K562 (cell line): ENCODE measurements around the gene STK4. TPM values are rescaled to one million over a fixed set of nuclear protein-coding genes. Genes with fewer than 3 reads are reported as not detected.

Source experiments
- ATAC-seq: fragments of 200-7000 bp; cut with Tn5 transposase; 3 replicates; pipeline ENCODE4 v1.9.1; 2020; ENCODE audit warnings: moderate library complexity
- BruUV-seq: library from RNA; stranded (reverse); fragments of 400-500 nt; replicated peaks from 2 replicates; lab custom pipeline; 2021; lab: Mats Ljungman, UMichigan
- CTCF ChIA-PET: fragments of 300-600 bp; formaldehyde crosslinking; extraction: SDS; loops from one replicate; lab custom pipeline; 2021; ENCODE audit warnings: low intra/inter-chr PET ratio; lab: Yijun Ruan, JAX
- POLR2A ChIA-PET: fragments of 300-600, 350-650 bp; sonication (Branson Sonifier 250); formaldehyde crosslinking; extraction: SDS; loops from one replicate; lab custom pipeline; 2021; ENCODE audit warnings: antibody characterized with exemption, inconsistent platforms; lab: Yijun Ruan, JAX
- DNase-seq, 4 experiments: peaks; one replicate each; pipeline versions ENCODE4 v3.0.0 to v3.0.0-alpha.2; 2011 to 2018; ENCODE audit warnings: low spot score in 3 of 4, mixed read lengths in 3 of 4; ENCODE audit errors: extremely low read depth in 1 of 4
- FAIRE-seq: peaks from 2 replicates; lab custom pipeline; 2011; peaks lifted over from hg19 to GRCh38; lab: Jason Lieb, UNC
- H2AFZ ChIP-seq: 2 replicates; pipeline ENCODE4 v1.6.0; 2011; ENCODE audit warnings: low read depth, low read length, control low read depth, inconsistent platforms
- H3K27ac ChIP-seq: fragments of 200-600 bp; 3 replicates; pipeline ENCODE4 v1.8.0; 2011; ENCODE audit warnings: low read depth, mild to moderate bottlenecking, control low read depth, inconsistent platforms, low read length, moderate library complexity, mixed read lengths; ENCODE audit errors: extremely low read depth
- H3K27me3 ChIP-seq, 2 experiments: fragments of 300-600 bp in 1 of 2; 2 replicates in 1 of 2; 3 replicates in 1 of 2; pipeline versions ENCODE4 v1.6.0 to v1.8.0; 2011; ENCODE audit warnings: inconsistent platforms in 2 of 2, low read length in 2 of 2, mild to moderate bottlenecking in 1 of 2, mixed read lengths in 1 of 2, moderate library complexity in 1 of 2; ENCODE audit not compliant: control insufficient read depth in 2 of 2, insufficient read depth in 2 of 2
- H3K36me3 ChIP-seq: fragments of 300-600 bp; 3 replicates; pipeline ENCODE4 v1.8.0; 2011; ENCODE audit warnings: mild to moderate bottlenecking, low read length, inconsistent platforms; ENCODE audit not compliant: control insufficient read depth, insufficient read depth
- H3K4me1 ChIP-seq, 2 experiments: fragments of 200-600 bp in 1 of 2; replicated peaks in 1 of 2; 2 replicates in 1 of 2; 3 replicates in 1 of 2; pipeline versions ENCODE4 v1.5.1 to v1.8.0; 2011; ENCODE audit warnings: inconsistent platforms in 2 of 2, low read length in 2 of 2, mild to moderate bottlenecking in 1 of 2, mixed read lengths in 1 of 2, moderate library complexity in 1 of 2; ENCODE audit not compliant: control insufficient read depth in 2 of 2, insufficient read depth in 2 of 2
- H3K4me2 ChIP-seq: 2 replicates; pipeline ENCODE4 v1.6.1; 2011; ENCODE audit warnings: low read length, control low read depth, inconsistent platforms, mixed read lengths; ENCODE audit not compliant: insufficient read depth
- H3K4me3 ChIP-seq: fragments of 200-600 bp; sonication (generic), shearing (Covaris generic); 2 replicates; pipeline ENCODE4 v1.5.1; 2016; ENCODE audit warnings: control low read depth, inconsistent platforms
- H3K79me2 ChIP-seq: fragments of 200-600 bp; 3 replicates; pipeline ENCODE4 v1.8.0; 2011; ENCODE audit warnings: low read length, inconsistent platforms; ENCODE audit not compliant: control insufficient read depth, insufficient read depth
- H3K9ac ChIP-seq, 2 experiments: 2 replicates each; pipeline versions ENCODE4 v1.6.0 to v1.6.1; 2011; ENCODE audit warnings: low read depth in 2 of 2, low read length in 2 of 2, control low read depth in 1 of 2, inconsistent platforms in 1 of 2, mild to moderate bottlenecking in 1 of 2, mixed read lengths in 1 of 2; ENCODE audit not compliant: insufficient read depth in 1 of 2
- H3K9me1 ChIP-seq: one replicate; pipeline ENCODE4 v1.6.0; 2011; ENCODE audit warnings: inconsistent platforms, mild to moderate bottlenecking, low read length, moderate library complexity; ENCODE audit not compliant: control insufficient read depth, insufficient read depth
- H3K9me3 ChIP-seq: replicated peaks from 2 replicates; pipeline ENCODE4 v1.5.1; 2011; ENCODE audit warnings: low read depth, low read length, inconsistent platforms; ENCODE audit not compliant: control insufficient read depth, insufficient read depth
- H4K20me1 ChIP-seq: replicated peaks from 2 replicates; pipeline ENCODE4 v1.6.1; 2011; ENCODE audit warnings: low read length, inconsistent platforms, mixed read lengths; ENCODE audit not compliant: control insufficient read depth, insufficient read depth
- ESRRB ChIP-seq: fragments of 250-450 bp; sonication (Bioruptor Pico); IDR thresholded peaks from 2 replicates; pipeline ENCODE4 v1.5.0; 2020; ENCODE audit warnings: mild to moderate bottlenecking, moderate library complexity, borderline replicate concordance
- ETV5 ChIP-seq: sonication (generic); formaldehyde crosslinking; IDR thresholded peaks from 2 replicates; pipeline ENCODE4 v1.4.0; 2020; ENCODE audit warnings: low read depth, mild to moderate bottlenecking, missing genetic modification reagents
- HEY1 ChIP-seq: fragments of 250-450 bp; sonication (Bioruptor Pico); IDR thresholded peaks from 2 replicates; pipeline ENCODE4 v1.5.0; 2020; ENCODE audit warnings: mild to moderate bottlenecking, moderate library complexity, borderline replicate concordance
- HIVEP1 ChIP-seq: fragments of 250-450 bp; sonication (Bioruptor Pico); IDR thresholded peaks from 2 replicates; pipeline ENCODE4 v1.4.0; 2020; ENCODE audit warnings: mild to moderate bottlenecking
- JUN ChIP-seq, 2 experiments: sonication (generic) in 1 of 2; formaldehyde crosslinking in 1 of 2; IDR thresholded peaks; 2 replicates each; pipeline versions ENCODE4 v1.6.1 to v1.8.0; 2012 to 2022; ENCODE audit warnings: borderline replicate concordance in 2 of 2, mild to moderate bottlenecking in 2 of 2, improper control_type of control experiment in 1 of 2, low read depth in 1 of 2, low read length in 1 of 2, missing genetic modification reagents in 1 of 2
- MBD2 ChIP-seq: sonication (generic); IDR thresholded peaks from 2 replicates; pipeline ENCODE4 v1.6.1; 2016; ENCODE audit warnings: low read depth, borderline replicate concordance
- MYBL2 ChIP-seq, 2 experiments: fragments of 450-650 bp in 1 of 2; sonication (generic) in 1 of 2; formaldehyde crosslinking in 1 of 2; IDR thresholded peaks; 2 replicates each; pipeline versions ENCODE4 v1.6.1 to v1.8.1; 2017 to 2022; ENCODE audit warnings: borderline replicate concordance in 1 of 2, inconsistent platforms in 1 of 2, low read depth in 1 of 2, mild to moderate bottlenecking in 1 of 2, missing genetic modification reagents in 1 of 2, moderate library complexity in 1 of 2
- NCOA4 ChIP-seq: fragments of 450-650 bp; IDR thresholded peaks from 2 replicates; pipeline ENCODE4 v1.6.1; 2018; ENCODE audit warnings: mild to moderate bottlenecking; ENCODE audit not compliant: partially characterized antibody
- NCOA6 ChIP-seq: fragments of 450-650 bp; IDR thresholded peaks from 2 replicates; pipeline ENCODE4 v1.6.1; 2017; ENCODE audit warnings: mild to moderate bottlenecking
- SAFB2 ChIP-seq: fragments of 200-400 bp; formaldehyde crosslinking; IDR thresholded peaks from 2 replicates; pipeline ENCODE4 v1.6.1; 2018; ENCODE audit warnings: borderline replicate concordance, low read length, low read depth, moderate library complexity; ENCODE audit not compliant: severe bottlenecking
- SMARCE1 ChIP-seq: fragments of 450-650 bp; IDR thresholded peaks from 2 replicates; pipeline ENCODE4 v1.7.1; 2016; ENCODE audit warnings: mild to moderate bottlenecking
- TCF7L2 ChIP-seq: fragments of 150-350 bp; IDR thresholded peaks from 2 replicates; pipeline ENCODE4 v1.6.1; 2016; ENCODE audit warnings: low read depth, mild to moderate bottlenecking, low read length, moderate library complexity
- WGBS: fragments of 100-300 bp; shearing (Covaris generic); methylation state at CpG from one replicate; pipeline ENCODE4 v1.1.6; 2016; ENCODE audit warnings: low coverage, mixed read lengths; ENCODE audit not compliant: insufficient coverage; ENCODE audit errors: missing lambda C conversion rate; 5-methylcytosine and 5-hydroxymethylcytosine counted together
- in situ Hi-C: fragments of 300-500 bp; cut with MboI; formaldehyde crosslinking; loops from 4 replicates; pipeline ENCODE4 v1.15.0; 2018; ENCODE audit warnings: inconsistent platforms, mixed read lengths
- intact Hi-C: fragments of 100-400 bp; cut with micrococcal nuclease; formaldehyde crosslinking; loops from 2 replicates; pipeline ENCODE4 v1.14.2; 2022
- polyA plus RNA-seq, 8 experiments: library from polyadenylated mRNA; depleted of rRNA in 4 of 8; stranded (reverse) in 5 of 8; unstranded in 3 of 8; fragments of >200 nt; fragmentation: Nextera tagmentation in 2 of 8; fragmentation: Illumina TruSeq in 1 of 8; extraction: Ambion mirVana in 2 of 8; extraction: Trizol in 1 of 8; gene quantifications; 2 replicates each; pipeline versions ENCODE4 v1.2.1 to v1.2.3, GENCODE V29; 2011 to 2014; ENCODE audit warnings: inconsistent platforms in 1 of 8, missing spikeins in 1 of 8
- total RNA-seq, 7 experiments: library from RNA; depleted of rRNA in 6 of 7; stranded (reverse); fragments of >200 nt in 6 of 7; fragmentation: Illumina TruSeq in 2 of 7; extraction: Trizol in 2 of 7; gene quantifications; 2 replicates each; pipeline versions ENCODE4 v1.2.1 to v1.2.3, GENCODE V29; 2011 to 2021; ENCODE audit warnings: low replicate concordance in 1 of 7
- TF ChIP-seq, protein P1 (sequence below): sonication (generic); formaldehyde crosslinking; IDR thresholded peaks from 2 replicates; pipeline ENCODE4 v1.8.0; 2022; ENCODE audit warnings: mild to moderate bottlenecking, missing genetic modification reagents
- TF ChIP-seq, protein P2 (sequence below): fragments of 250-450 bp; sonication (Bioruptor Pico); IDR thresholded peaks from 2 replicates; pipeline ENCODE4 v1.8.0; 2022; ENCODE audit warnings: inconsistent platforms, mild to moderate bottlenecking, moderate library complexity, borderline replicate concordance

The STK4 gene
- total and polyA plus RNA-seq, 9 of the 15 experiments (the other 6 are each of a cell fraction or from before 2014, with no cell fraction given): 11.9 to 30.6 (median 22.2) TPM

DNA sequence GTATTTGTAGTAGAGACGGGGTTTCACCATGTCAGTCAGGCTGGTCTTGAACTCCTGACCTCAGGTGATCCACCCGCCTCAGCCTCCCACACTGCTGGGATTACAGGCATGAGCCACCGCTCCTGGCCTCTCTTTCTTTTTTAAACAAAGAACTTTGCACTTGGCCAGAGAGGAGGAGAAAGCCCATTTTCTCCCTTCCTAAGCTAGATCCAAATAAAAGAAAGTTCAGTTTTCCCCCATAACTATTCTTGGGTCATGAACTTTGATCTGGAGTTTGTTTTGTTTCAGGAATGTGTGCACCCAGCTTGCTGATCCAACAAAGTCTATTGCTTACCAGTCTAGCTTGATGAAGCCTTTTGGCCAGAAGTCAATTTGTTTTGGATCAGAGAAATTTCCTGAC lies 111.2 kb downstream of the STK4 start:
- H3K79me2 ChIP-seq: no peaks in the 10 kb centered on the region
- no peak for TF ChIP-seq NCOA4
- no peak for TF ChIP-seq MYBL2 (IDR thresholded peaks at IDR 0.05; ENCODE audit: low read depth)
- TF ChIP-seq MYBL2 (CRISPR knock-in tag; IDR thresholded peaks at IDR 0.05; ENCODE audit: borderline replicate concordance): no peak
- no peak for TF ChIP-seq ESRRB (CRISPR knock-in tag)
- TF ChIP-seq HIVEP1 (CRISPR knock-in tag): no peak
- no peak for TF ChIP-seq SMARCE1
- no peak for TF ChIP-seq NCOA6
- no peak for TF ChIP-seq JUN (IDR thresholded peaks at IDR 0.05; ENCODE audit: borderline replicate concordance, low read depth, low read length)
- TF ChIP-seq JUN (CRISPR knock-in tag; IDR thresholded peaks at IDR 0.05; ENCODE audit: borderline replicate concordance): no peak
- TF ChIP-seq HEY1 (CRISPR knock-in tag): no peak
- no peak for TF ChIP-seq TCF7L2
- TF ChIP-seq, protein P1, sequence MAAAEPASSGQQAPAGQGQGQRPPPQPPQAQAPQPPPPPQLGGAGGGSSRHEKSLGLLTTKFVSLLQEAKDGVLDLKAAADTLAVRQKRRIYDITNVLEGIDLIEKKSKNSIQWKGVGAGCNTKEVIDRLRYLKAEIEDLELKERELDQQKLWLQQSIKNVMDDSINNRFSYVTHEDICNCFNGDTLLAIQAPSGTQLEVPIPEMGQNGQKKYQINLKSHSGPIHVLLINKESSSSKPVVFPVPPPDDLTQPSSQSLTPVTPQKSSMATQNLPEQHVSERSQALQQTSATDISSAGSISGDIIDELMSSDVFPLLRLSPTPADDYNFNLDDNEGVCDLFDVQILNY (CRISPR knock-in tag): no peak
- no peak for TF ChIP-seq SAFB2
- TF ChIP-seq, protein P2, sequence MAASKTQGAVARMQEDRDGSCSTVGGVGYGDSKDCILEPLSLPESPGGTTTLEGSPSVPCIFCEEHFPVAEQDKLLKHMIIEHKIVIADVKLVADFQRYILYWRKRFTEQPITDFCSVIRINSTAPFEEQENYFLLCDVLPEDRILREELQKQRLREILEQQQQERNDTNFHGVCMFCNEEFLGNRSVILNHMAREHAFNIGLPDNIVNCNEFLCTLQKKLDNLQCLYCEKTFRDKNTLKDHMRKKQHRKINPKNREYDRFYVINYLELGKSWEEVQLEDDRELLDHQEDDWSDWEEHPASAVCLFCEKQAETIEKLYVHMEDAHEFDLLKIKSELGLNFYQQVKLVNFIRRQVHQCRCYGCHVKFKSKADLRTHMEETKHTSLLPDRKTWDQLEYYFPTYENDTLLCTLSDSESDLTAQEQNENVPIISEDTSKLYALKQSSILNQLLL (CRISPR knock-in tag): no peak
- TF ChIP-seq ETV5 (CRISPR knock-in tag): no peak
- no peak for TF ChIP-seq MBD2
- H2AFZ ChIP-seq: no peak overlapping the region
- H3K27ac ChIP-seq: no peak overlapping the region
- BruUV-seq: no TSS peak
- ChIA-PET CTCF (no interaction called here), POLR2A (interaction anchor here (0.7 to 1.0 kb wide), 3 partner anchors 10 to 609 kb away, joined by 3 read pairs; no protein-coding TSS in a partner anchor)
- H4K20me1 ChIP-seq: no peaks in the 10 kb centered on the region
- no peak overlapping the region for H3K4me2 ChIP-seq
- no peaks in the 10 kb centered on the region for H3K9me3 ChIP-seq
- no peaks in the 10 kb centered on the region for H3K9me1 ChIP-seq
- no peaks in the 10 kb centered on the region for H3K4me1 ChIP-seq
- in situ Hi-C loops: no loop called here
- FAIRE-seq: no peak
- ATAC-seq: no peak
- 82% methylated on average over 3 of the region's 3 CpGs for WGBS
- no peaks in the 10 kb centered on the region for H3K27me3 ChIP-seq
- H3K9ac ChIP-seq: no peak overlapping the region
- no peak for DNase-seq
- H3K4me3 ChIP-seq: no peak overlapping the region
- H3K36me3 ChIP-seq: peaks cover 42% of the 10 kb centered on the region; the same call in 2 of the 3 replicates
- intact Hi-C loops: no loop called here
